ENCODE data around the gene WFDC11.
"Not testable (repeated sequence)": the region's sequence is repeated elsewhere in the genome, so short reads cannot be mapped to it uniquely, and the experiment has no call there.

DNA sequence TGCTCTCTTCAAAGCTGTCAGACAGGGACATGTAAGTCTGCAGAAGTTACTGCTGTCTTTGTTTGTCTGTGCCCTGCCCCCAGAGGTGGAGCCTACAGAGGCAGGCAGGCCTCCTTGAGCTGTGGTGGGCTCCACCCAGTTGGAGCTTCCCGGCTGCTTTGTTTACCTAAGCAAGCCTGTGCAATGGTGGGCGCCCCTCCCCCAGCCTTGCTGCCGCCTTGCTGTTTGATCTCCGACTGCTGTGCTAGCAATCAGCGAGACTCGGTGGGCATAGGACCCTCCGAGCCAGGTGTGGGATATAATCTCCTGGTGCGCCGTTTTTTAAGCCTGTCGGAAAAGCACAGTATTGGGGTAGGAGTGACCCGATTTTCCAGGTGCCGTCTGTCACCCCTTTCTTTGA lies 23.3 kb upstream of the WFDC11 start:
- not testable (repeated sequence) for TF ChIP-seq POLR2A (IDR thresholded peaks at IDR 0.05; ENCODE audit: low read length); GATA1 (IDR thresholded peaks at IDR 0.05; ENCODE audit: low read depth, low read length)

Measured in erythroblast (primary cell).